ENCODE data around the gene ATF2. TPM values are rescaled to one million over a fixed set of nuclear protein-coding genes. Genes with fewer than 3 reads are reported as not detected.

Gene ATF2
- total and polyA plus RNA-seq, 4 experiments from 2014 or later = 26.2 to 67.4 (median 53.1) TPM

DNA sequence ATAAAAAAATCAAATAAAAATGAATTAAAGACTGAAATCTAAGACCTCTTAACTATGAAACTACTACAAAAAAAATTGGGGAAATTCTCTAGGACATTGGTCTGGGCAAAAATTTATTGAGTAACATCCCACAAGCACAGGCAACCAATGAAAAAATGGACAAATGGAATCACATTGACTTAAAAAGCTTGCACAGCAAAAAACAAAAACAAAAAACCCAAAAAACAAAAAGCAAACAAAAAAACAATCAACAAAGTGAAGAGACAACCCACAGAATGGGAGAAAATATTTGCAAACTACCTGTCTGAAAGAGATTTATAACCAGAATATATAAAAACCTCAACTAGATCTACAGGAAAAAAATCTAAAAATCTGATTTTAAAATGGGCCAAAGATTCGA, 99.5 kb downstream of the ATF2 start:
- H3K4me3 Mint-ChIP-seq = no peak overlapping the region
- no peak for DNase-seq
- no peaks in the 10 kb centered on the region for H3K27me3 Mint-ChIP-seq
- Histone ChIP-seq H3K4me3 (ENCODE audit: low read length in 2 of 2) (no peak overlapping the region), H3K27ac (ENCODE audit: low read depth, low read length) (no peak overlapping the region), H3K27me3 (ENCODE audit: insufficient read depth, low read length) (no peaks in the 10 kb centered on the region), H3K36me3 (ENCODE audit: insufficient read depth, low read length) (no peaks in the 10 kb centered on the region), H3K4me1 (ENCODE audit: insufficient read depth, low read length) (no peaks in the 10 kb centered on the region), H3K9me3 (ENCODE audit: control insufficient read depth in 1 of 2, low read length in 2 of 2) (no peaks in the 10 kb centered on the region)
- H3K9me3 Mint-ChIP-seq = no peaks in the 10 kb centered on the region
- ChIA-PET CTCF (ENCODE audit: partially characterized antibody) (no interaction called here), POLR2A (ENCODE audit: partially characterized antibody) (no interaction called here)
- peaks cover 40 to 60% of the 10 kb centered on the region in 2 donors for H3K36me3 Mint-ChIP-seq
- peaks cover 0 to 7% (median under 1%) of the 10 kb centered on the region in 4 donors for H3K4me1 Mint-ChIP-seq
- intact Hi-C loops (cut with micrococcal nuclease) = no loop called here
- H3K27ac Mint-ChIP-seq = no peak overlapping the region

DNA sequence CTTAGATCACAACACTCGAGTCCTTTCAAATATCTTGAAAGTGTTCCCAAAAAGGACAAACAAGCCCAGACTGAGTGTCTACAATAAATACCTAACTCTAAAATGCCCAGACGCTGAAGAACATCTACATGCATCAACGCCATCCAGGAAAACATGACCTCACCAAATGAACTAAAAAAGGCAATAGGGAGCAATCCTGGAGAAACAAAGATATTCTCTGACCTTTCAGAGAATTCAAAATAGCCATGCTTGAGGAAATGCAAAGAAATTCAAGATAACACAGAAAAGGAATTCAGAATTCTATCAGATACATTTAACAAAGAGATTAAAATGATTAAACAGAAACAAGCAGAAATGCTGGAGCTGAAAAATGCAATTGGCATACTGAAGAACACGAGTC, 101.6 kb downstream of the ATF2 start:
- peaks cover 41 to 61% of the 10 kb centered on the region in 2 donors for H3K36me3 Mint-ChIP-seq
- Histone ChIP-seq H3K27ac (ENCODE audit: low read depth, low read length) (no peak overlapping the region), H3K27me3 (ENCODE audit: insufficient read depth, low read length) (no peaks in the 10 kb centered on the region), H3K4me3 (ENCODE audit: low read length in 2 of 2) (no peak overlapping the region), H3K36me3 (ENCODE audit: insufficient read depth, low read length) (no peaks in the 10 kb centered on the region), H3K9me3 (ENCODE audit: control insufficient read depth in 1 of 2, low read length in 2 of 2) (no peaks in the 10 kb centered on the region), H3K4me1 (ENCODE audit: insufficient read depth, low read length) (no peaks in the 10 kb centered on the region)
- H3K9me3 Mint-ChIP-seq = no peaks in the 10 kb centered on the region
- H3K4me3 Mint-ChIP-seq = no peak overlapping the region
- no peak overlapping the region for H3K27ac Mint-ChIP-seq
- peaks cover 0 to 3% (median 1%) of the 10 kb centered on the region in 4 donors for H3K4me1 Mint-ChIP-seq
- CTCF ChIA-PET (ENCODE audit: partially characterized antibody) = no interaction called here
- DNase-seq = no peak
- H3K27me3 Mint-ChIP-seq = no peaks in the 10 kb centered on the region
- intact Hi-C loops (cut with micrococcal nuclease) = no loop called here
- POLR2A ChIA-PET (ENCODE audit: partially characterized antibody) = no interaction called here

GRCh38 chr2:175064797-175065196, 103.2 kb downstream of the ATF2 start:
- POLR2A ChIA-PET (ENCODE audit: partially characterized antibody) = no interaction called here
- no peaks in the 10 kb centered on the region for H3K27me3 Mint-ChIP-seq
- peaks cover 0 to 3% (median 1%) of the 10 kb centered on the region in 4 donors for H3K4me1 Mint-ChIP-seq
- H3K4me3 ChIP-seq (ENCODE audit: low read length in 2 of 2) = no peak overlapping the region
- intact Hi-C loops (cut with micrococcal nuclease) = no loop called here
- peaks cover 29 to 54% of the 10 kb centered on the region in 2 donors for H3K36me3 Mint-ChIP-seq
- H3K36me3 ChIP-seq (ENCODE audit: insufficient read depth, low read length) = no peaks in the 10 kb centered on the region
- H3K4me3 Mint-ChIP-seq = peak overlapping the region in 1 of 8 donors; percentile 16
- no peak overlapping the region for H3K27ac ChIP-seq (ENCODE audit: low read depth, low read length)
- no peaks in the 10 kb centered on the region for H3K4me1 ChIP-seq (ENCODE audit: insufficient read depth, low read length)
- peak overlapping the region in 1 of 7 donors; percentile 23 for H3K27ac Mint-ChIP-seq
- CTCF ChIA-PET (ENCODE audit: partially characterized antibody) = no interaction called here
- no peaks in the 10 kb centered on the region for H3K9me3 ChIP-seq (ENCODE audit: control insufficient read depth in 1 of 2, low read length in 2 of 2)
- H3K9me3 Mint-ChIP-seq = no peaks in the 10 kb centered on the region
- no peaks in the 10 kb centered on the region for H3K27me3 ChIP-seq (ENCODE audit: insufficient read depth, low read length)
- DNase-seq = no peak

- Histone ChIP-seq H3K4me3 (ENCODE audit: low read length in 2 of 2) (no peak overlapping the region), H3K27ac (ENCODE audit: low read depth, low read length) (no peak overlapping the region), H3K27me3 (ENCODE audit: insufficient read depth, low read length) (no peaks in the 10 kb centered on the region), H3K4me1 (ENCODE audit: insufficient read depth, low read length) (no peaks in the 10 kb centered on the region), H3K36me3 (ENCODE audit: insufficient read depth, low read length) (no peaks in the 10 kb centered on the region), H3K9me3 (ENCODE audit: control insufficient read depth in 1 of 2, low read length in 2 of 2) (no peaks in the 10 kb centered on the region)
- POLR2A ChIA-PET (ENCODE audit: partially characterized antibody) = no interaction called here
- H3K4me3 Mint-ChIP-seq = no peak overlapping the region
- H3K27me3 Mint-ChIP-seq = no peaks in the 10 kb centered on the region
- DNase-seq = no peak
- peaks cover 0 to 3% (median 1%) of the 10 kb centered on the region in 4 donors for H3K4me1 Mint-ChIP-seq
- no peaks in the 10 kb centered on the region for H3K9me3 Mint-ChIP-seq
- CTCF ChIA-PET (ENCODE audit: partially characterized antibody) = interaction anchor here (1.0 kb wide), 1 partner anchor 378 kb away, joined by 3 read pairs; no protein-coding TSS in a partner anchor
- H3K36me3 Mint-ChIP-seq = peaks cover 34 to 56% of the 10 kb centered on the region in 2 donors
- intact Hi-C loops (cut with micrococcal nuclease) = no loop called here
- no peak overlapping the region for H3K27ac Mint-ChIP-seq
Measured at GRCh38 chr2:175063741-175064140, 104.3 kb downstream of the ATF2 start.

DNA sequence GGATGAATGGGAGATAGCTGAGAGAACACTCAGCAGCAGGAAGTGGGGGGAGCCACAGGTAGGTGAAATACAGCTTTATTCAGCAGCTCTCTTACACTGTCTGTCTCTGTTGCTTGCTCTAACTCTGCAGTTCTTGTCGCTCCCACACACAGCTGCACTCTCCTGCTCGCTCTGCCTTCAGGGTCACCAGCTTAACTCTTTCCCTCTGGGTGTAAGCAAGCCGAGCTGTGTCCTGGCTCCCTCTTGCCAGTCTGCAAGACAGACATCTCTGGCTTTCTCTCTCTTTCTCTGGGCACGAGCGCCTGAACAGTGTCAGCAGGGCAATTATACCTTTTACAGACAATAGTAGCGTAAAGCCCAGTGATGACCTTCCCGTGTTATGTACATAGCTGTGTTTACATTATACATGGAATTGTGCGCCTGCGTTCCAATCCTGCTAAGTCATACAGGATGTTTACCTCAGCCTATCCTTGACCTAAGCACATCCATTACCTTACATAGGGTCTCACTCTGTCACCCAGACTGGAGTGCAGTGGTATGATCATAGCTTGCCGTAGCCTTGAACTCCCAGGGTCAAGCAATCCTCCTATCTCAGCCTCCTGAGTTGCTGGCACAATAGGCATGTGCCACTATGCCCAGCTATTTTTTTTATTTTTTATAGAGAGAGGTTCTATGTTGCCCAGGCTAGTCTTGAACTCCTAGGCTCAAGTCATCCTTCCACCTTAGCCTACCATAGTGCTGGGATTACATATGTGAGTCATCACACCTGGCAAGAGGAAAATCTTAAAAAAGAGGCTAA, 105.0 kb downstream of the ATF2 start:
- Histone ChIP-seq H3K9me3 (ENCODE audit: control insufficient read depth in 1 of 2, low read length in 2 of 2) (no peaks in the 10 kb centered on the region), H3K36me3 (ENCODE audit: insufficient read depth, low read length) (no peaks in the 10 kb centered on the region), H3K4me1 (ENCODE audit: insufficient read depth, low read length) (no peaks in the 10 kb centered on the region), H3K4me3 (ENCODE audit: low read length in 2 of 2) (no peak overlapping the region), H3K27me3 (ENCODE audit: insufficient read depth, low read length) (no peaks in the 10 kb centered on the region), H3K27ac (ENCODE audit: low read depth, low read length) (no peak overlapping the region)
- no peak overlapping the region for H3K27ac Mint-ChIP-seq
- no peaks in the 10 kb centered on the region for H3K27me3 Mint-ChIP-seq
- ChIA-PET POLR2A (ENCODE audit: partially characterized antibody) (no interaction called here), CTCF (ENCODE audit: partially characterized antibody) (interaction anchor here (1.0 kb wide), 1 partner anchor 377 kb away, joined by 3 read pairs; no protein-coding TSS in a partner anchor)
- no peak for DNase-seq
- intact Hi-C loops (cut with micrococcal nuclease) = no loop called here
- H3K36me3 Mint-ChIP-seq = peaks cover 35 to 49% of the 10 kb centered on the region in 2 donors
- peaks cover 0 to 3% (median 0%) of the 10 kb centered on the region in 4 donors for H3K4me1 Mint-ChIP-seq
- no peaks in the 10 kb centered on the region for H3K9me3 Mint-ChIP-seq
- H3K4me3 Mint-ChIP-seq = no peak overlapping the region

DNA sequence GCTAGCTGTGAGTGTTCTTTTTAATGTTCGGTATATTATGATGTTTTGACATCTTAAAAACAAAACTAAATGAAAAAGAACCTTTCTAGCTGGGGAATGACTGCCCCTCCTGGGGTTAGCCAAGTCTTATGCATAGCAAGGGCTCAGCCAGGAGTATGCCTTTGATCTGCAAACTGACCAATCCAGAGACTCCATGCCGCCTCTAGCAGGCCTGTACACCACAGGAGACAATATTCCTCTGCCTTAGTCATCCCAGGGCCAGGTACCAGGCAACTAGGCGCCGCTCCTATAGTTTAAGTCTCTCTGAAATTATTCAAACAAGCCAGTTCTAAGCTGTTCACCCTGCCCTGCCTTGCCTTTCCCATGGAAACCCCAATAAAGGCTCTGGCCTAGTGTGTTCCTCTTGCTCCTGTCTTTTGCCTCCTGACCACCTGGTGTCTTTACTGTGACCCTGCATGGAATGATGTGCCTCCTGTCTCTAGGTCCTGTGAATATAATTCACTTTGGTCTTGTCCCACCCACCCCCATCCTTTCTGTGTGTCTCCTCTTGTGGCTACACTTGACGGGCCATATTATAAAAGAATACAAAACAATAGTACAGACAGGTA, 110.8 kb downstream of the ATF2 start:
- DNase-seq = no peak
- Histone ChIP-seq H3K27ac (ENCODE audit: low read depth, low read length) (no peak overlapping the region), H3K4me1 (ENCODE audit: insufficient read depth, low read length) (no peaks in the 10 kb centered on the region), H3K9me3 (ENCODE audit: control insufficient read depth in 1 of 2, low read length in 2 of 2) (no peaks in the 10 kb centered on the region), H3K4me3 (ENCODE audit: low read length in 2 of 2) (no peak overlapping the region), H3K36me3 (ENCODE audit: insufficient read depth, low read length) (no peaks in the 10 kb centered on the region), H3K27me3 (ENCODE audit: insufficient read depth, low read length) (no peaks in the 10 kb centered on the region)
- peaks cover 0 to 3% (median 0%) of the 10 kb centered on the region in 4 donors for H3K4me1 Mint-ChIP-seq
- no peaks in the 10 kb centered on the region for H3K9me3 Mint-ChIP-seq
- no peak overlapping the region for H3K4me3 Mint-ChIP-seq
- H3K27ac Mint-ChIP-seq = no peak overlapping the region
- intact Hi-C loops (cut with micrococcal nuclease) = no loop called here
- H3K27me3 Mint-ChIP-seq = no peaks in the 10 kb centered on the region
- POLR2A ChIA-PET (ENCODE audit: partially characterized antibody) = interaction anchor here (0.6 kb wide), 1 partner anchor 46 kb away, joined by 6 read pairs; no protein-coding TSS in a partner anchor
- H3K36me3 Mint-ChIP-seq = peaks cover 8 to 28% of the 10 kb centered on the region in 2 donors
- CTCF ChIA-PET (ENCODE audit: partially characterized antibody) = no interaction called here

- no peaks in the 10 kb centered on the region for H3K4me1 ChIP-seq (ENCODE audit: insufficient read depth, low read length)
- intact Hi-C loops (cut with micrococcal nuclease) = no loop called here
- POLR2A ChIA-PET (ENCODE audit: partially characterized antibody) = no interaction called here
- Mint-ChIP-seq H3K4me1 (peaks cover 0 to 3% (median 0%) of the 10 kb centered on the region in 4 donors), H3K9me3 (no peaks in the 10 kb centered on the region), H3K27ac (no peak overlapping the region), H3K27me3 (no peaks in the 10 kb centered on the region), H3K36me3 (peaks cover 11 to 39% of the 10 kb centered on the region in 2 donors), H3K4me3 (no peak overlapping the region)
- no peak for DNase-seq
- H3K27me3 ChIP-seq (ENCODE audit: insufficient read depth, low read length) = no peaks in the 10 kb centered on the region
- no peak overlapping the region for H3K27ac ChIP-seq (ENCODE audit: low read depth, low read length)
- H3K36me3 ChIP-seq (ENCODE audit: insufficient read depth, low read length) = no peaks in the 10 kb centered on the region
- no peak overlapping the region for H3K4me3 ChIP-seq (ENCODE audit: low read length in 2 of 2)
- no peaks in the 10 kb centered on the region for H3K9me3 ChIP-seq (ENCODE audit: control insufficient read depth in 1 of 2, low read length in 2 of 2)
- CTCF ChIA-PET (ENCODE audit: partially characterized antibody) = interaction anchor here (1.1 kb wide), 1 partner anchor 16 kb away, joined by 3 read pairs; no protein-coding TSS in a partner anchor
Measured at GRCh38 chr2:175055993-175056392, 112.0 kb downstream of the ATF2 start.
